HCT116 (cell line): ENCODE data around the gene MZT2A. TPM values are rescaled to one million over a fixed set of nuclear protein-coding genes. Genes with fewer than 3 reads are reported as not detected.
"Not testable (repeated sequence)": the region's sequence is repeated elsewhere in the genome, so short reads cannot be mapped to it uniquely, and the experiment has no call there.

ENCODE experiments used
- ATAC-seq: fragments of 200-7000 bp; cut with Tn5 transposase; 2 replicates; pipeline ENCODE4 v1.9.1; 2020; ENCODE audit warnings: mild to moderate bottlenecking, moderate library complexity
- BruUV-seq: library from RNA; stranded (reverse); fragments of 400-500 nt; replicated peaks from 2 replicates; lab custom pipeline; 2021; lab: Mats Ljungman, UMichigan
- CTCF ChIA-PET: fragments of 300-600 bp; sonication (Branson Sonifier 250); formaldehyde crosslinking; loops from one replicate; lab custom pipeline; 2021; ENCODE audit warnings: antibody characterized with exemption; lab: Charles Lee
- POLR2A ChIA-PET: fragments of 300-600, 350-600 bp; sonication (Branson Sonifier 250); formaldehyde crosslinking; loops from one replicate; lab custom pipeline; 2021; ENCODE audit warnings: antibody characterized with exemption; lab: Charles Lee
- RAD21 ChIA-PET, 2 experiments: fragments of 300-600 bp; sonication (Branson Sonifier 250); formaldehyde crosslinking; loops; one replicate each; lab custom pipeline; 2023; ENCODE audit warnings: low total read pairs in 2 of 2; ENCODE audit not compliant: uncharacterized antibody in 2 of 2, unreplicated experiment in 2 of 2, low non-redundant PET in 1 of 2; lab: Charles Lee
- DNase-seq: peaks from one replicate; pipeline ENCODE4 v3.0.0-alpha.2; 2010; ENCODE audit warnings: low read depth, low spot score
- H2AFZ ChIP-seq: fragments of 200-600 bp; shearing (Covaris generic), sonication (generic); 2 replicates; pipeline ENCODE4 v1.6.1; 2017; ENCODE audit warnings: low read depth, mixed run types, mixed read lengths, antibody characterized with exemption, low read length; ENCODE audit not compliant: poor library complexity, severe bottlenecking
- H3K27ac ChIP-seq: 2 replicates; pipeline ENCODE4 v1.5.1; 2012; ENCODE audit warnings: low read depth, low read length
- H3K27me3 ChIP-seq: fragments of 200-600 bp; sonication (generic); 2 replicates; pipeline ENCODE4 v1.6.1; 2016; ENCODE audit warnings: mixed run types, low read length, mixed read lengths; ENCODE audit not compliant: insufficient read depth
- H3K36me3 ChIP-seq, 2 experiments: fragments of 200-500 bp in 1 of 2; fragments of 200-600 bp in 1 of 2; sonication (Bioruptor generic) in 1 of 2; sonication (generic) in 1 of 2; 2 replicates each; pipeline versions ENCODE4 v1.5.1 to v1.6.1; 2014 to 2016; ENCODE audit warnings: low read length in 2 of 2, inconsistent platforms in 1 of 2, mixed read lengths in 1 of 2, mixed run types in 1 of 2; ENCODE audit not compliant: insufficient read depth in 2 of 2, control insufficient read depth in 1 of 2
- H3K4me1 ChIP-seq, 2 experiments: fragments of 200-600 bp in 1 of 2; sonication (generic) in 1 of 2; 2 replicates each; pipeline versions ENCODE4 v1.5.1 to v1.6.1; 2012 to 2017; ENCODE audit warnings: low read length in 2 of 2, inconsistent platforms in 1 of 2, mild to moderate bottlenecking in 1 of 2, mixed read lengths in 1 of 2, mixed run types in 1 of 2, moderate library complexity in 1 of 2; ENCODE audit not compliant: insufficient read depth in 2 of 2, control insufficient read depth in 1 of 2
- H3K4me2 ChIP-seq: fragments of 200-600 bp; sonication (generic); 2 replicates; pipeline ENCODE4 v1.6.1; 2017; ENCODE audit warnings: mixed run types, low read length, mixed read lengths
- H3K4me3 ChIP-seq, 2 experiments: fragments of 200-600 bp in 1 of 2; sonication (generic) in 1 of 2; replicated peaks in 1 of 2; 2 replicates each; pipeline ENCODE4 v1.5.1; 2011 to 2016; ENCODE audit warnings: low read length in 2 of 2, control low read depth in 1 of 2, low read depth in 1 of 2, mild to moderate bottlenecking in 1 of 2, mixed read lengths in 1 of 2, mixed run types in 1 of 2
- H3K79me2 ChIP-seq: fragments of 200-600 bp; sonication (generic); 2 replicates; pipeline ENCODE4 v1.6.1; 2017; ENCODE audit warnings: mild to moderate bottlenecking, mixed run types, low read length, moderate library complexity, mixed read lengths; ENCODE audit not compliant: insufficient read depth
- H3K9ac ChIP-seq: fragments of 200-600 bp; sonication (generic); 2 replicates; pipeline ENCODE4 v1.6.1; 2016; ENCODE audit warnings: low read length, mixed read lengths
- H3K9me2 ChIP-seq: fragments of 200-600 bp; sonication (generic), shearing (Covaris generic); 2 replicates; pipeline ENCODE4 v1.6.1; 2017; ENCODE audit warnings: mixed run types, mild to moderate bottlenecking, moderate library complexity; ENCODE audit not compliant: insufficient read depth
- H3K9me3 ChIP-seq, 2 experiments: fragments of 200-500 bp in 1 of 2; fragments of 200-600 bp in 1 of 2; sonication (Bioruptor generic) in 1 of 2; sonication (generic) in 1 of 2; 2 replicates each; pipeline ENCODE4 v1.6.1; 2014 to 2017; ENCODE audit warnings: low read length in 2 of 2, mixed read lengths in 2 of 2, inconsistent platforms in 1 of 2, low read depth in 1 of 2, mild to moderate bottlenecking in 1 of 2, mixed run types in 1 of 2, moderate library complexity in 1 of 2; ENCODE audit not compliant: control insufficient read depth in 1 of 2, insufficient read depth in 1 of 2
- H4K20me1 ChIP-seq: fragments of 200-600 bp; sonication (generic), shearing (Covaris generic); 2 replicates; pipeline ENCODE4 v1.6.1; 2017; ENCODE audit warnings: mixed run types, mild to moderate bottlenecking, moderate library complexity; ENCODE audit not compliant: insufficient read depth
- JUND ChIP-seq: IDR thresholded peaks from 2 replicates; pipeline ENCODE4 v1.6.1; 2012
- SRF ChIP-seq: IDR thresholded peaks from 2 replicates; pipeline ENCODE4 v1.6.1; 2012; ENCODE audit warnings: low read depth
- ZFX ChIP-seq: fragments of 450-650 bp; IDR thresholded peaks from 2 replicates; pipeline ENCODE4 v1.6.1; 2017
- intact Hi-C: fragments of 100-400 bp; cut with micrococcal nuclease; formaldehyde crosslinking; loops from 2 replicates; pipeline ENCODE4 v1.10.0; 2022
- total RNA-seq: library from RNA; stranded (reverse); gene quantifications from one replicate; pipeline ENCODE4 v1.2.1, GENCODE V29; 2021; ENCODE audit not compliant: unreplicated experiment
- TF ChIP-seq, protein P1 (sequence below): IDR thresholded peaks from 2 replicates; pipeline ENCODE4 v1.6.1; 2011; ENCODE audit warnings: mild to moderate bottlenecking, low read length, moderate library complexity; ENCODE audit not compliant: insufficient replicate concordance; ENCODE audit errors: extremely low read depth

The MZT2A gene
- total RNA-seq, 1 experiment from 2014 or later: 203 TPM

DNA sequence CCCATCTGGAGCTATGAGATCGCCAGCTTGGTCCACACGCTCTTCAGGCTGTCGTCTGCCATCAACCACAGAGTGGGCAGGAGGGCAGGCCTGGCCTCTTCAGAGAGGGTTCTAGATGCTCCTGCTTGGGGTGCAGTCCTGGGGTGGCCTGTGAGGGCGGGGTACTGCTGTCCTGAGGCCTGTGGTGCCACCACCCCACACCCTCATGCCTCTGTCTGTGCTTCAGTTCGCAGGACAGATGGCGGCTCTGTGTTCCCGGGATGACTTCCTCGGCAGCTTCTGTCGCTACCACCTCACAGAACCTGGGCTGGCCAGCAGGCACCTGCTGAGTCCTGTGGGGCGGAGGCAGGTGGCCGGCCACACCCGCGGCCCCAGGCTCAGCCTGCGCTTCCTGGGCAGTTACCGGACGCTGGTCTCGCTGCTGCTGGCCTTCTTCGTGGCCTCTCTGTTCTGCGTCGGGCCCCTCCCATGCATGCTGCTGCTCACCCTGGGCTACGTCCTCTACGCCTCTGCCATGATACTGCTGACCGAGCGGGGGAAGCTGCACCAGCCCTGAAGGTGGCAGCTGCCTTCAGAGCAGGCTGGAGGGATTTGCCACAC, 27.8 kb upstream of the MZT2A start:
- H3K9me3 ChIP-seq, ATAC-seq, intact Hi-C loops, DNase-seq, H3K79me2 ChIP-seq, H3K36me3 ChIP-seq, H3K27ac ChIP-seq, BruUV-seq, H3K4me3 ChIP-seq, POLR2A ChIA-PET, RAD21 ChIA-PET, H3K9ac ChIP-seq, H3K4me1 ChIP-seq, H3K9me2 ChIP-seq, H4K20me1 ChIP-seq, H3K27me3 ChIP-seq, H3K4me2 ChIP-seq, CTCF ChIA-PET, H2AFZ ChIP-seq: not testable (repeated sequence)

DNA sequence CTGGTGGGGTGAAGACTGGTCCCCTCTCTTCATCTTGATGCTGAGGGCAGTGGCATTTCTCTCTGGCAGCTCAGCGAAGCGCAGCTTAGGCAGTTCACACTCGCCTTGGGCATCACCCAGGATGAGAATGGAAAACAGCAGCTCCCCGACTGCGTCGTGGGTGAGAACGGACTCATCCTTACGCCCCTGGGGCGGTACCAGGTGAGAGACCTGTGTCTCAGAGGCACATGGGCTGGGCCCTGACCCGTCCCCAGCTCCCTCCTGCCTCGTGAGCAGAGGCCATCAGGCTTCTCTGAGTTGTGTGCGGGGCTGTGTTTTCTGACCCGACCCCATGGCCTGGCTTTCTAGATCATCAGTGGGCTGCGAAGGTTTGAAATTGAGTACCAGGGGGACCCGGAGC, 27.3 kb upstream of the MZT2A start:
- no peaks in the 10 kb centered on the region for H3K27me3 ChIP-seq
- ChIA-PET RAD21 (no interaction called here), CTCF (no interaction called here), POLR2A (no interaction called here)
- no peak for TF ChIP-seq SRF
- no peak for TF ChIP-seq JUND
- TF ChIP-seq ZFX: no peak
- TF ChIP-seq, protein P1, sequence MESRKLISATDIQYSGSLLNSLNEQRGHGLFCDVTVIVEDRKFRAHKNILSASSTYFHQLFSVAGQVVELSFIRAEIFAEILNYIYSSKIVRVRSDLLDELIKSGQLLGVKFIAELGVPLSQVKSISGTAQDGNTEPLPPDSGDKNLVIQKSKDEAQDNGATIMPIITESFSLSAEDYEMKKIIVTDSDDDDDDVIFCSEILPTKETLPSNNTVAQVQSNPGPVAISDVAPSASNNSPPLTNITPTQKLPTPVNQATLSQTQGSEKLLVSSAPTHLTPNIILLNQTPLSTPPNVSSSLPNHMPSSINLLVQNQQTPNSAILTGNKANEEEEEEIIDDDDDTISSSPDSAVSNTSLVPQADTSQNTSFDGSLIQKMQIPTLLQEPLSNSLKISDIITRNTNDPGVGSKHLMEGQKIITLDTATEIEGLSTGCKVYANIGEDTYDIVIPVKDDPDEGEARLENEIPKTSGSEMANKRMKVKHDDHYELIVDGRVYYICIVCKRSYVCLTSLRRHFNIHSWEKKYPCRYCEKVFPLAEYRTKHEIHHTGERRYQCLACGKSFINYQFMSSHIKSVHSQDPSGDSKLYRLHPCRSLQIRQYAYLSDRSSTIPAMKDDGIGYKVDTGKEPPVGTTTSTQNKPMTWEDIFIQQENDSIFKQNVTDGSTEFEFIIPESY: no peak
- no peak overlapping the region for H3K4me3 ChIP-seq
- H3K36me3 ChIP-seq: no peaks in the 10 kb centered on the region
- H3K9me3 ChIP-seq: no peaks in the 10 kb centered on the region
- H3K9ac ChIP-seq: no peak overlapping the region
- H3K79me2 ChIP-seq: no peaks in the 10 kb centered on the region
- no peaks in the 10 kb centered on the region for H3K4me1 ChIP-seq
- DNase-seq (no peak), ATAC-seq (no peak)
- intact Hi-C loops: no loop called here
- no peak overlapping the region for H3K4me2 ChIP-seq
- no peak overlapping the region for H2AFZ ChIP-seq
- no TSS peak for BruUV-seq
- H3K9me2 ChIP-seq: no peaks in the 10 kb centered on the region
- H4K20me1 ChIP-seq: no peaks in the 10 kb centered on the region
- no peak overlapping the region for H3K27ac ChIP-seq

DNA sequence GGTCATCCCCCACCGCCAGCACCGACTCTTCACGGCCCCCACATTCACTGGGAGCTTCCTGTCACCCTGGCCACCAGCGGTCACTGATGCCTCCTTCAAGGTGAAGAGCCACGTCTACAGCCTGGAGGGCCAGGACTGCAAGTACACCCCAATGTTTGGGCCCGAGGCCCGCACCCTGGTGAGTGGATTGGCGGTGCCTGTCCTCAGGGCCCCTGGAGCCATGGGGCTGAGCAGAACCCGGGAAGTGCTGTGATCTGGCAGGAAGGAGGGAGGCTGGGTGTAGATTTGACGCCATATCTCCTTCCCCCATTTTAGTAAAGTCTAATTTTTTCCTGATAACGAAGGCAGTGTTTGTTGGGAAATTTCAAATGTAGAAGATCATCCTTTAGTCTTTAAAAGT, 26.3 kb upstream of the MZT2A start:
- H3K79me2 ChIP-seq, CTCF ChIA-PET, H3K9me2 ChIP-seq, RAD21 ChIA-PET, H3K4me2 ChIP-seq, H3K4me3 ChIP-seq, H3K27me3 ChIP-seq, intact Hi-C loops, H3K4me1 ChIP-seq, H4K20me1 ChIP-seq, H2AFZ ChIP-seq, H3K36me3 ChIP-seq, H3K9ac ChIP-seq, POLR2A ChIA-PET, BruUV-seq, H3K9me3 ChIP-seq, H3K27ac ChIP-seq, ATAC-seq, DNase-seq: not testable (repeated sequence)

DNA sequence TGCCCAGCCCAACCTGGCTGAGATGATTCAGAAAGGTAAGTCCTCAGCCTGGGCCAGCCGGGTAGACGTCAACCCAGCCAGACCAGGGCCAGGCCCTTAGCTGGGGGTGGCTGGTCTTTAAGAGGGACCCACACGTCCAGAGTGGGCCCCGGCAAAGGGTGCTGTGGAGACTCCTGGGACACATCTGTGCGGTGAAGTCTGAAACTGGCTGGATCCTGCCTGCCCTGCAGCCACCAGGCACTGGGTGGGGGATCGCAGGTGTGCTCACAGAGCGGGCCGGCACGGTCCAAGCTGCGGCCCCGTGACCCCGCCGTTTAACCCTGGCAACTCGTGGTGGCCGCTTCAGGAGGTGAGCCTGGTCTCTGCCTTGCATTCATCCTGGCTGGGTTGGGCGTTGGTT, 25.7 kb upstream of the MZT2A start:
- CTCF ChIA-PET, H3K27ac ChIP-seq, ATAC-seq, DNase-seq, H2AFZ ChIP-seq, H3K9me2 ChIP-seq, H3K9ac ChIP-seq, RAD21 ChIA-PET, H4K20me1 ChIP-seq, H3K79me2 ChIP-seq, H3K9me3 ChIP-seq, H3K27me3 ChIP-seq, H3K4me3 ChIP-seq, H3K4me1 ChIP-seq, H3K4me2 ChIP-seq, intact Hi-C loops, POLR2A ChIA-PET, H3K36me3 ChIP-seq, BruUV-seq: not testable (repeated sequence)
